Gastroesophageal sphincter (tissue), 4 donors: ENCODE measurements around the gene HDGFL2. TPM values are rescaled to one million over a fixed set of nuclear protein-coding genes. Genes with fewer than 3 reads are reported as not detected.
A peak's percentile ranks its signal among the peaks of the same experiment; 100 is the strongest.

Experiments
- ATAC-seq: fragments of 150-250 bp; one replicate; pipeline ENCODE4 v1.9.1; 2016; ENCODE audit warnings: mild to moderate bottlenecking, moderate library complexity
- H3K27ac ChIP-seq, 4 donors: fragments of 200-600 bp; sonication (generic) in 3 of 4; 1 replicate in 3 of 4; 2 replicates in 1 of 4; pipeline ENCODE4 v1.5.1; 2016 to 2019
- H3K27me3 ChIP-seq: fragments of 200-600 bp; sonication (generic); one replicate; pipeline ENCODE4 v1.5.1; 2019
- H3K36me3 ChIP-seq, 2 donors: fragments of 200-600 bp; sonication (generic); one replicate each; pipeline ENCODE4 v1.5.1; 2019; ENCODE audit warnings: control low read depth in 1 of 2
- H3K4me1 ChIP-seq, 3 donors: fragments of 200-600 bp; sonication (generic); 1 replicate in 2 of 3; 2 replicates in 1 of 3; pipeline ENCODE4 v1.5.1; 2016 to 2019; ENCODE audit warnings: control low read depth in 2 of 3
- H3K4me3 ChIP-seq, 2 donors: fragments of 200-600 bp; sonication (generic); one replicate each; pipeline ENCODE4 v1.5.1; 2019; ENCODE audit warnings: mild to moderate bottlenecking in 1 of 2, moderate library complexity in 1 of 2
- H3K9me3 ChIP-seq, 3 donors: fragments of 200-600 bp; sonication (generic); one replicate each; pipeline ENCODE4 v1.5.1; 2017 to 2019; ENCODE audit warnings: control low read depth in 2 of 3
- CTCF ChIP-seq, 4 experiments: fragments of 200-600 bp in 2 of 4; fragments of 450-650 bp in 2 of 4; sonication (generic) in 1 of 4; IDR thresholded peaks; one replicate each; pipeline ENCODE4 v1.5.1; 2017 to 2019; ENCODE audit warnings: antibody characterized with exemption in 4 of 4, mild to moderate bottlenecking in 2 of 4, moderate library complexity in 2 of 4
- EP300 ChIP-seq: sonication (generic); formaldehyde crosslinking; IDR thresholded peaks from one replicate; pipeline ENCODE4 v1.6.1; 2017; ENCODE audit warnings: antibody characterized with exemption, mild to moderate bottlenecking
- POLR2A ChIP-seq, 2 donors: fragments of 450-650 bp; IDR thresholded peaks; one replicate each; pipeline ENCODE4 v1.6.1; 2017; ENCODE audit warnings: antibody characterized with exemption in 2 of 2, mild to moderate bottlenecking in 2 of 2, moderate library complexity in 1 of 2
- POLR2AphosphoS5 ChIP-seq: sonication (generic); formaldehyde crosslinking; IDR thresholded peaks from one replicate; pipeline ENCODE4 v1.6.1; 2017; ENCODE audit warnings: antibody characterized with exemption
- WGBS, 2 donors: methylation state at CpG; one replicate each; pipeline ENCODE4 v1.1.5; 2018; ENCODE audit warnings: low coverage in 1 of 2; 5-methylcytosine and 5-hydroxymethylcytosine counted together
- total RNA-seq, 4 donors: library from RNA; depleted of rRNA; stranded (reverse); fragments of >200 nt; gene quantifications; one replicate each; pipeline ENCODE4 v1.1.0, GENCODE V29; 2016

Gene HDGFL2
- total RNA-seq, 4 donors from 2014 or later: 33.3 to 49.5 (median 36.2) TPM

GRCh38 chr19:4492337-4493103, 20.4 kb downstream of the HDGFL2 start:
- Histone ChIP-seq H3K9me3 (no peaks in the 10 kb centered on the region), H3K36me3 (peaks cover 0 to 89% of the 10 kb centered on the region in 2 donors), H3K27me3 (no peaks in the 10 kb centered on the region), H3K4me1 (no peaks in the 10 kb centered on the region), H3K4me3 (no peak overlapping the region), H3K27ac (no peak overlapping the region)
- ATAC-seq: no peak
- 85% methylated on average over 2 of the region's 3 CpGs; no CpG with 5 or more reads in 1 of the 2 donors for WGBS, 2 donors
- TF ChIP-seq POLR2AphosphoS5: no peak
- no peak for TF ChIP-seq EP300

- Histone ChIP-seq H3K27me3 (no peaks in the 10 kb centered on the region), H3K27ac (no peak overlapping the region), H3K36me3 (peaks cover 0 to 89% of the 10 kb centered on the region in 2 donors), H3K4me3 (no peak overlapping the region), H3K9me3 (no peaks in the 10 kb centered on the region), H3K4me1 (no peaks in the 10 kb centered on the region)
- WGBS, 2 donors: 86 to 95% methylated on average over 4 to 14 of the region's 41 CpGs
- TF ChIP-seq CTCF (IDR thresholded peaks at IDR 0.05) (no peak), POLR2AphosphoS5 (no peak), EP300 (no peak), POLR2A (IDR thresholded peaks at IDR 0.05) (no peak)
- ATAC-seq: no peak
Measured at GRCh38 chr19:4493104-4493928, 21.2 kb downstream of the HDGFL2 start.

- H3K4me1 ChIP-seq: no peaks in the 10 kb centered on the region
- no peak overlapping the region for H3K27ac ChIP-seq
- H3K36me3 ChIP-seq: peaks cover 0 to 89% of the 10 kb centered on the region in 2 donors
- H3K4me3 ChIP-seq: no peak overlapping the region
- no peaks in the 10 kb centered on the region for H3K27me3 ChIP-seq
- H3K9me3 ChIP-seq: no peaks in the 10 kb centered on the region
- 95% methylated on average over 11 of the region's 61 CpGs; no CpG with 5 or more reads in 1 of the 2 donors for WGBS, 2 donors
- no peak for TF ChIP-seq POLR2AphosphoS5
- TF ChIP-seq POLR2A (IDR thresholded peaks at IDR 0.05): no peak
- no peak for TF ChIP-seq CTCF (IDR thresholded peaks at IDR 0.05)
- no peak for TF ChIP-seq EP300
- no peak for ATAC-seq
Measured at GRCh38 chr19:4493929-4494690, 22.0 kb downstream of the HDGFL2 start.

- H3K36me3 ChIP-seq: peaks cover 0 to 89% of the 10 kb centered on the region in 2 donors
- no peak overlapping the region for H3K27ac ChIP-seq
- no peak for TF ChIP-seq POLR2AphosphoS5
- no peak for TF ChIP-seq EP300
- no peak for TF ChIP-seq CTCF (IDR thresholded peaks at IDR 0.05)
- no peak for TF ChIP-seq POLR2A (IDR thresholded peaks at IDR 0.05)
- no peak overlapping the region for H3K4me3 ChIP-seq
- H3K27me3 ChIP-seq: no peaks in the 10 kb centered on the region
- ATAC-seq: no peak
- no peaks in the 10 kb centered on the region for H3K9me3 ChIP-seq
- WGBS, 2 donors: 92% methylated on average over 7 of the region's 8 CpGs; no CpG with 5 or more reads in 1 of the 2 donors
- H3K4me1 ChIP-seq: no peaks in the 10 kb centered on the region
Measured at GRCh38 chr19:4494691-4495064, 22.6 kb downstream of the HDGFL2 start.

GRCh38 chr19:4495471-4495870, 23.4 kb downstream of the HDGFL2 start:
- Histone ChIP-seq H3K27me3 (no peaks in the 10 kb centered on the region), H3K4me1 (no peaks in the 10 kb centered on the region), H3K9me3 (no peaks in the 10 kb centered on the region), H3K27ac (no peak overlapping the region), H3K36me3 (peaks cover 0 to 89% of the 10 kb centered on the region in 2 donors), H3K4me3 (no peak overlapping the region)
- no peak for ATAC-seq
- TF ChIP-seq CTCF (IDR thresholded peaks at IDR 0.05) (peak in 1 of 4 experiments; percentile 18), EP300 (no peak)
- 84 to 86% methylated on average over 4 to 7 of the region's 12 CpGs for WGBS, 2 donors
